ENCODE measurements around the gene FARP1. TPM values are rescaled to one million over a fixed set of nuclear protein-coding genes. Genes with fewer than 3 reads are reported as not detected.
A peak's percentile ranks its signal among the peaks of the same experiment; 100 is the strongest.

FARP1 gene
- total RNA-seq, 1 donor = 125 TPM

- H3K4me3 ChIP-seq (ENCODE audit: low read depth, low read length) = no peak overlapping the region
- TF ChIP-seq CTCF (IDR thresholded peaks at IDR 0.05; ENCODE audit: insufficient read depth, low read depth, low read length) = no peak
- no peak for DNase-seq (ENCODE audit: low read depth)
These were observed 305.7 kb downstream of the FARP1 start for GRCh38 chr13:98448642-98448928.

GRCh38 chr13:98449273-98449672, 306.4 kb downstream of the FARP1 start:
- no peak for TF ChIP-seq CTCF (IDR thresholded peaks at IDR 0.05; ENCODE audit: insufficient read depth, low read depth, low read length)
- DNase-seq (ENCODE audit: low read depth) = no peak

GRCh38 chr13:98450026-98450425, 307.1 kb downstream of the FARP1 start:
- peak; percentile 81 for DNase-seq (ENCODE audit: low read depth)
- TF ChIP-seq CTCF (IDR thresholded peaks at IDR 0.05; ENCODE audit: insufficient read depth, low read depth, low read length) = no peak
- H3K4me3 ChIP-seq (ENCODE audit: low read depth, low read length) = no peak overlapping the region

More at GRCh38 chr13:98449273-98449672, 306.4 kb downstream of the FARP1 start:
- no peak overlapping the region for H3K4me3 ChIP-seq (ENCODE audit: low read depth, low read length)

- H3K4me3 ChIP-seq (ENCODE audit: low read depth, low read length) = no peak overlapping the region
- no peak for TF ChIP-seq CTCF (IDR thresholded peaks at IDR 0.05; ENCODE audit: insufficient read depth, low read depth, low read length)
- no peak for DNase-seq (ENCODE audit: low read depth)
These were observed 307.7 kb downstream of the FARP1 start for GRCh38 chr13:98450539-98451111.

- peak; percentile 70 for DNase-seq (ENCODE audit: low read depth)
- TF ChIP-seq CTCF (IDR thresholded peaks at IDR 0.05; ENCODE audit: insufficient read depth, low read depth, low read length) = no peak
- no peak overlapping the region for H3K4me3 ChIP-seq (ENCODE audit: low read depth, low read length)
These were observed 309.0 kb downstream of the FARP1 start for GRCh38 chr13:98451676-98452470.

GRCh38 chr13:98452851-98453843, 310.3 kb downstream of the FARP1 start:
- H3K4me3 ChIP-seq (ENCODE audit: low read depth, low read length) = no peak overlapping the region
- no peak for DNase-seq (ENCODE audit: low read depth)
- no peak for TF ChIP-seq CTCF (IDR thresholded peaks at IDR 0.05; ENCODE audit: insufficient read depth, low read depth, low read length)
